Measurements from ENCODE around the gene PARM1. TPM values are rescaled to one million over a fixed set of nuclear protein-coding genes. Genes with fewer than 3 reads are reported as not detected.
A peak's percentile ranks its signal among the peaks of the same experiment; 100 is the strongest.

Gene PARM1
- total RNA-seq, 4 donors from 2014 or later: 10.2 to 15.8 (median 10.5) TPM

GRCh38 chr4:74893171-74893570 is 39.7 kb upstream of the PARM1 start:
- TF ChIP-seq CTCF (IDR thresholded peaks at IDR 0.05) (no peak), POLR2A (IDR thresholded peaks at IDR 0.05) (no peak)
- H3K27ac ChIP-seq: no peak overlapping the region
- H3K36me3 ChIP-seq: no peaks in the 10 kb centered on the region
- H3K4me3 ChIP-seq: peak overlapping the region in 2 of 4 donors; percentile 17 to 32
- no peaks in the 10 kb centered on the region for H3K4me1 ChIP-seq
- H3K27me3 ChIP-seq: no peaks in the 10 kb centered on the region
- no peaks in the 10 kb centered on the region for H3K9me3 ChIP-seq
- no peak for DNase-seq

GRCh38 chr4:74896595-74896994 is 36.3 kb upstream of the PARM1 start:
- Histone ChIP-seq H3K27me3 (no peaks in the 10 kb centered on the region), H3K27ac (no peak overlapping the region), H3K9me3 (no peaks in the 10 kb centered on the region), H3K4me1 (no peaks in the 10 kb centered on the region), H3K36me3 (no peaks in the 10 kb centered on the region), H3K4me3 (no peak overlapping the region)
- TF ChIP-seq CTCF (IDR thresholded peaks at IDR 0.05): no peak
- TF ChIP-seq POLR2A (IDR thresholded peaks at IDR 0.05): no peak
- no peak for DNase-seq

- no peaks in the 10 kb centered on the region for H3K4me1 ChIP-seq
- no peaks in the 10 kb centered on the region for H3K9me3 ChIP-seq
- DNase-seq: no peak
- no peak overlapping the region for H3K4me3 ChIP-seq
- H3K36me3 ChIP-seq: no peaks in the 10 kb centered on the region
- no peak overlapping the region for H3K27ac ChIP-seq
- TF ChIP-seq POLR2A (IDR thresholded peaks at IDR 0.05) (no peak), CTCF (IDR thresholded peaks at IDR 0.05) (no peak)
- H3K27me3 ChIP-seq: no peaks in the 10 kb centered on the region
These were observed 35.5 kb upstream of the PARM1 start for GRCh38 chr4:74897386-74897785.

GRCh38 chr4:74900862-74901261 is 32.1 kb upstream of the PARM1 start:
- Histone ChIP-seq H3K27me3 (no peaks in the 10 kb centered on the region), H3K27ac (no peak overlapping the region), H3K4me1 (no peaks in the 10 kb centered on the region), H3K4me3 (no peak overlapping the region), H3K9me3 (no peaks in the 10 kb centered on the region), H3K36me3 (no peaks in the 10 kb centered on the region)
- DNase-seq: no peak
- TF ChIP-seq CTCF (IDR thresholded peaks at IDR 0.05) (no peak), POLR2A (IDR thresholded peaks at IDR 0.05) (no peak)

GRCh38 chr4:74904509-74905065 is 28.3 kb upstream of the PARM1 start:
- TF ChIP-seq CTCF (IDR thresholded peaks at IDR 0.05) (no peak), POLR2A (IDR thresholded peaks at IDR 0.05) (no peak)
- H3K27ac ChIP-seq: no peak overlapping the region
- no peaks in the 10 kb centered on the region for H3K4me1 ChIP-seq
- no peak for DNase-seq
- H3K36me3 ChIP-seq: no peaks in the 10 kb centered on the region
- no peaks in the 10 kb centered on the region for H3K9me3 ChIP-seq
- H3K4me3 ChIP-seq: no peak overlapping the region
- no peaks in the 10 kb centered on the region for H3K27me3 ChIP-seq

- Histone ChIP-seq H3K4me1 (no peaks in the 10 kb centered on the region), H3K4me3 (no peak overlapping the region), H3K27me3 (no peaks in the 10 kb centered on the region), H3K36me3 (no peaks in the 10 kb centered on the region), H3K9me3 (no peaks in the 10 kb centered on the region), H3K27ac (no peak overlapping the region)
- no peak for TF ChIP-seq POLR2A (IDR thresholded peaks at IDR 0.05)
- TF ChIP-seq CTCF (IDR thresholded peaks at IDR 0.05): no peak
- DNase-seq: no peak
These were observed 26.1 kb upstream of the PARM1 start for GRCh38 chr4:74906771-74907170.

Measured in Peyer's patch (tissue), 4 donors.